Measurements from ENCODE around the gene PDIK1L.

The PDIK1L gene

DNA sequence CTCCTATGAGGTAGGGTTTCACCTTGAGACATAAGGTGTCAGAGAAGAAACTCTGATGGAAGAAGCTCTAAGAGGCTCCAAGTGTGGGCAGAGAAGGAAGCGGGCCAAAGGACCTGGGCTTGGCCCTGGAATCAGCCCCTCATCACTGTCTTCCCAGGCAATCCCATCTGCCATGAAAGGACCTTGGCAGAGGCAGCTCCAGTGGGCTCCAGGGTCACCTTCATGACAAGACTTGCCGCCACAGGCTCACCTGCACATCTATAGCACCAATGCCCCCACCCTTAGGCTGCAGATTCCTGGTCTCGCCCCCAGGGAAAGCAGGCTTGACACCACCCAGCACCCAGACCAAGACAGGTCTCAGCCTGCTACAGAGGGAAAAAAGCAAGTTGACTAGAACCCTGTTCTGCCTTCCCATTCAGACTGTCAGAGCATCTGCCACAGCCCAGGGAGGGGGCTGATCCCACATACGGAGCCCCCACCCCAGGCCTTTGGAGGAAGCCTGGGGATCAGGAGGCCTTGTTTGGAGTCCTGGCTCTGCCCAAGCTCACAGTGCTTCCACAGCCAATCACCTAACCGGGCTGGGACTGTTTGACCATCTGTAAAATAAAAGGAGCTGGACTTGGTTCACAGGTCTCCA lies 46.8 kb downstream of the PDIK1L start:
- no peak for DNase-seq

DNA sequence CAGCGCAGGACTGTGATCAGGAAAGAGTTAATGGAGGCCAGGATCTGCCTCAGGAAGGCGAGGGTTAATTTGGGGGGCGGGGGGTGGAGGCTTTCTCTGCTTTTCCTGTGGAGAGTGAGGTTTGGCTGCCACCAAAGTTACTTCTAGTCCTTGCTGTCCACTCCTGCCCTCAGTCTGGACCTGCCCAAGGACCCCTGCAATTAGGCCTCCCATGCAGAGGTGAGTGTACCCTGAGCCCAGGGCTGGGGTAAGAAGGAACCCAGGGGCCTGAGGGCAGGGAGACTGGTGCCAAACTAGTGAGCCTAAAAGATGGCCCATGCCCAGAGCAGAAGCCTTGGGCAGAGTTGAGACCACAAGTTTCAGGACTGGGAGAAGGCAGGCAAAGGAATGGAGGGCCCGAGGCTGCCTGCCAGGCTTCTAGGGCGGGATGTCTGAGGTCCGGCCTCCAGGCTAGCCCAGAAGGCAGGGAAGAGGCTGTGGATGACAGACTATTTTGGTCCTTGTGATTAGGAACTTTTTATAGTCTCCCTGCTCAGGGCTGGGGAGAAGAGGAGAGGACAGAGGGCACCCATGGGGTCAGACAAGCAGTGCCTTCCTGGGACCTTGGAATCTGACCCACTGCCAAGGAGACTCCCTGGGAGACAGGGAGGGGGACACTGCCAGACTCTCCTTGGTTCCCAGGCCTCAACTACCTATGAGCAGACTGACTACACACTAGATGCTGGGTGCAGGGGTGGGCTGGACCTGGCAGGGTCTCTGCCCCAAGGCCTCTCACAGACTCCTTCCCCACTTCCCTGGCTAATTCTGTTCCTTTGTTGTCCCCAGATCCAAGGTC lies 47.5 kb downstream of the PDIK1L start, which contains the start of gene FAM110D:
TSS of gene FAM110D (plus strand) at position 172 of the 835 bp plus-strand sequence. CDS start 2,213 bp downstream, outside the sequence.
- no peak for DNase-seq

DNA sequence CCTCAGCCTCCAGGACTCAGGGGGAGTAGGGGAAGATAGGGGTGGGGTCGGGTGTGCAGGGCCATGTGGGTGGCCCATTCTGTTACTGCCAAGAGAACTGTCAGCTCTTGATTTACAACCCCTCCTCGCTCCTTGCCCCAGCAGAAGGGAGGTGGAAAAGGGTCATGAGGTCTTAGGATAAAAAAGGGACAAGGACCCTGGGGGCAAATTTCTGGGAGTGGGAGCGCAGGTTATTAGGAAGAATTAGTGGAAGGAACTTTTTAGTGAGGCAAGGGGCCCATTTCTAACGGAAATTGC lies 48.1 kb downstream of the PDIK1L start:
- no peak for DNase-seq

DNA sequence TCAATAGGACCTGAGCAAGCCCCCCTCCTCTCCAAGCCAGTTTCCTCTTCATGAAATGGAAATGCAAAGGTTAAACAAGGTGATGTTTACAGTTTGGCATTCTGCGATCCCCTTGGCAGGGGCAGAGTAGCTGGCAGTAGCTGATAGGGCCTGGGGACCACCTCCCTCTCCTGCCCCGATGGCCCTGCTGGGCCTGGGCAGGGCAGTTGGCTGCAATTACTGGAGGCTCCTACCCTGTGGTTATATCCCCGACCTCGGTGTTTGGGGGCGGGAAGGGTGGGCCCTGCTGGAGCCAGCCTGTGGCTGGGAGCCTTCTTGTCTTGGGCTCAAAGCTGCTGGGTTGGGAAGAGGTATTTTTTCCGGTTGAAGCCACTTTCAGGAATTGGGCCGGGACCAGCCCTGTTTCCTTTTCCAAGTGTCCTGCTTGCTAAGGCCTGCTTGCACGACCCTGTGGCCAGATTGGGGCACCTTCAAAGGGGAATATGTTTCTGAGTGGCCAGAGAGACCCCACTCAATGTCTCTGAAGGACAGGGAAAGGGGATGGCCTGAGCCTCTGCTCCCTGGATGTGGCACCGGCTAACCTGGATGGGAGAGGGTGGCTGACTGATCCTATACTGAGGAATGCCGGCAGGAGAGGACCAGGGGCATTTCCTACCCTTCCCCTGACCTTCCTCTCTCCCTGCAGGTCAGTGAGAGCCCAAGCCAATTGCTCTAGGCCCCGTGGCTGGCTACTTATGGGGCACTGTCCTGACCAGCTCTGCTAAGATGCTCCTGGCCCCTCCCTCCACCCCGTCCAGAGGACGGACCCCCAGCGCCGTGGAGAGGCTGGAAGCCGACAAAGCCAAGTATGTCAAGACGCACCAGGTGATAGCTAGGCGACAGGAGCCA lies 49.1 kb downstream of the PDIK1L start:
- DNase-seq, result no peak

DNA sequence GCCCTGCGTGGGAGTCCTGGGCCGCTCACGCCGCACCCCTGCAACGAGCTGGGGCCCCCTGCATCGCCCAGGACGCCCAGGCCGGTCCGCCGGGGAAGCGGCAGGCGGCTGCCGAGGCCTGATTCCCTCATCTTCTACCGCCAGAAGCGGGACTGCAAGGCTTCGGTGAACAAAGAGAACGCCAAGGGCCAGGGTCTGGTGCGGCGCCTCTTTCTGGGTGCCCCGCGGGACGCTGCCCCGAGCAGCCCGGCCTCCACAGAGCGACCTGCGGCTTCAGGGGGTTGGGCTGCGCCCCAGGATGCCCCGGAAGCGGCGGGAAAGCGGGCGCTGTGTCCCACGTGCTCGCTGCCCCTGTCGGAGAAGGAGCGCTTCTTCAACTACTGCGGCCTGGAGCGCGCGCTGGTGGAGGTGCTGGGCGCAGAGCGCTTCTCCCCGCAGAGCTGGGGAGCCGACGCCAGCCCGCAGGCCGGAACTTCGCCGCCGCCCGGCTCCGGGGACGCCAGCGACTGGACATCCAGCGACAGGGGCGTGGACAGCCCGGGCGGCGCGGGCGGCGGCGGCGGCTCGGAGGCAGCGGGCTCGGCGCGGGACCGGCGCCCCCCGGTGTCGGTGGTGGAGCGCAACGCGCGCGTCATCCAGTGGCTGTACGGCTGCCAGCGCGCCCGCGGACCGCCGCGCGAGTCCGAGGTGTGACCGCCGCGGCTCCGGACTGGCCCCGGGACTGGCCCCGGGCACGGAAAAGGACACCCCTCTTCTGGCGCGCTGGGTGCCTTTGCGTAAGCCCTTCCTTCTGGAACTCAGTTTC lies 50.0 kb downstream of the PDIK1L start:
- peak; percentile 11 to 73 for DNase-seq

DNA sequence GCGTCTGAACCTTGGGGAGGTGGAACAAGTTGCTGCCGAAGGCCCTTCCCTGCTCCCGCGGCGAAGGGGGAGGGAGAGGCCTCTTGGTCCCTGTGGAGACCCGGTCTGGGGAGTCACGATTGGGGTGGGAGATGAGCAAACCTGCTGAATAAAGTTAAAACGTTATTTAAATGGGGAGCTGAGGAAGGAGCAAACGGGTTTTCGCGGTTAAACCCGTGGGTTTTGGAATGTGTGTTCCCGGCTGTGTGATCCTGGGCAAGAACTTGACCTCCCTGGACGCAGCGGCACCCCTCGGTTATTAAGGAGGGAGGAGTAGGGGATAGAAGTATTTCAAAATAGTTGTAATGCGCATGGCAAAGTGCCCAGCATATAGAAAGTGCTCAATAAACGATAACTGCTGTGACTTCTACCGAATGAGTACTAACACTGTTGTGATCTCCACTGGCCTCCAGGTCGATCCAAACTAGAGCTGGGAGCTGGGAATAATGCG lies 50.6 kb downstream of the PDIK1L start:
- DNase-seq, result no peak

DNA sequence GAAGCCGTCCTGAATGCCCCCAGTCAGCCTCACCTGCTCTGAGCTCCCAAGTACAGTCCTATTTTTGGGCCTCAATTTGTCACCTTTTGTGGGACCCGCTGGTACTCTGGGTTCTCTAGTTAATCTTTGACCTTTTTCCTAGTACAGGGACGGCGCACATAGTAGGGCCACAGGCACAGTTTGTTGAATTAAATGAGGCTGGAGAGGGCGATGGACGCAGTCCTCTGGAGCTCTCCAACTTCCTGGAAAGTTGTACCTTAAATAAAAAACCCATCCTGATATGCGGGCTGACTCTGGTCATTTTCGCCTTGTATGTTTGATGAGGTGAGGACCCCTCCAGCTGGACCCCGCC lies 52.0 kb downstream of the PDIK1L start:
- no peak for DNase-seq

DNA sequence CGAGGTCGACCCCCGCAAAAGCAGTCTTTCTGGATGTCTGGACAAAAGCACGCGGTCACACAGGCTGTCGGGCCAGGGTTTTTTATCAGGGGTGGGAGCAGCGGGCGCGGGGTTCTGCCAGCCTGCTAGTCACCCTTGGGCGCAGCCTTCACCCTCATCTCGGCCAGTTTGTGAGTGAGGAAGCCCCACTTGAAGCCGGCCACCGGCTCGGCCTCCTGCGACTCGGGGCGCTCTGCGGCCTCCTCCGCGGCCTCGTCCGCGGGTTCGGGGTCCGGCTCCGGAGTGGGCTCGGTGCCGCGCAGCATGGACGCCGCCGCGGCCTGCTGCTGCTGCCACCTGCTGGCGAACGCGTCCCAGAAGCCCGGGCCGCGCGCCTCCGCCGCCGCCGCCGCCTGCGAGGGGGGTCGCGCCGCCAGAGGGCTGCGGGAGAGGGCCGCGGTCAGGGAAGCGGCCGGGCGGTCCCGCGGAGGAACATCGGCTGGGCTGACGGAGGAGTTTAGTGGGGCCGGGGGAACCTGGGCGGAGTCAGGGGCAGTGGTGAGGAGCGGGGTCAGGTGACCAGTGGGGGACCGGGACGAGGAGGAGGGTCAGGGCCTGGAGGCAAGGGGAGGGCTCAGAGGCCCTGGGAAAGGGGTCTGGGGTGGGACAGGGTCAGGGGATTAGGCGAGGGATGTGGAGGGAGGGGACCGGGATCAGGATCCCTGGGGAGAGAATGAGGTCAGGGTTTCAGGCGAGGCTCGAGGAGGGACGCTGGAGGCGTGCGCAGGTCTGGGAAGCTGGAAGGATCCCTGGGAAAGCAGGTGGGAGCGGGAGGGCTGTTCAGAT lies 52.6 kb downstream of the PDIK1L start:
- DNase-seq, result peak in 1 of 2 experiments; percentile 59

DNA sequence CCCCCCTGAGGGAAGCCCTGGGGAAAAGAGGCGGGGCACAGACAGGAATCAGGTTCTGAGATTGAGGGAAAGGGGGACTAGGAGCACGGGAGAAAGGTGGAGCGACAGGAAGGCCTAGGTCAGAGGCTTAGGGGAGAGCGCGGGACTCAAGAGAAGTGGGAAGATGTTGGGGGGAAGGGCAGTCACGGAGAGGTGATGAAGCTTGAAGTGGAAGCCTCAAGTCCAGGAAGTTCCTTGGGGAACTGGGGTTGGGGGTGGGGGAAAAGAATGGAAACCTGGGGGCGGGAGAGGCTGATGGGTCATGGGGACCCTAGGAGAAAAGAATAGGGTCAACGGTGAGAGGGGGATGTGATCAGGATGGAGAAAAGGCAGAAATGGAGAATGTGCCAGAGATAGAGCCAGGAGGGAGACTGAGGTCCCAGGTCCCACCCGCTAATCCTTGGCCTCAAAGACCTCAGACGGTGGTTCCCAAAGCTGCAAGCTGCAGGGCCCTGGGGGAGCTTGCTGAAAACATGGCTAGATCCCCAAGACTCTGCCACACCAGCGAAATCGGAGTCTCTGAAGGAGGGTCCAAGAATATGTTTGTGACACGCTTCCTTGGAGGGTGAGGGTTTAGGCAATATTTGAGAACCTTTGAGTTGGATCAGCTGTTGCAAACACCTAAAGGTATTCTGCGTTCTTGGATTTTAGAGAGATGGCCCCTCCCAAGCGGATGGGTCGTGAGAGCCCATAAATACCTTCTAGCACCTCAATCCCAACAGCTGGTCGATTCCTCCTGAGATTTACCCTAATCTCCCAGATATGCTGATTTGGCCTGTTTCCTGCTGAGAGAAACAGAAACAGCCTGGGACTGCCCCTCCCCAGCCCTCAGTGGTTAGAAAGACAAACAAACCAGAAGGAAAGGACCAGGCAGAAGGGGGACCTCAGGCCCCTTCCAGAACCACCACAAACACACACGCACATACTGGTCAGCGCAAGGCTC lies 53.5 kb downstream of the PDIK1L start:
- DNase-seq, result no peak

DNA sequence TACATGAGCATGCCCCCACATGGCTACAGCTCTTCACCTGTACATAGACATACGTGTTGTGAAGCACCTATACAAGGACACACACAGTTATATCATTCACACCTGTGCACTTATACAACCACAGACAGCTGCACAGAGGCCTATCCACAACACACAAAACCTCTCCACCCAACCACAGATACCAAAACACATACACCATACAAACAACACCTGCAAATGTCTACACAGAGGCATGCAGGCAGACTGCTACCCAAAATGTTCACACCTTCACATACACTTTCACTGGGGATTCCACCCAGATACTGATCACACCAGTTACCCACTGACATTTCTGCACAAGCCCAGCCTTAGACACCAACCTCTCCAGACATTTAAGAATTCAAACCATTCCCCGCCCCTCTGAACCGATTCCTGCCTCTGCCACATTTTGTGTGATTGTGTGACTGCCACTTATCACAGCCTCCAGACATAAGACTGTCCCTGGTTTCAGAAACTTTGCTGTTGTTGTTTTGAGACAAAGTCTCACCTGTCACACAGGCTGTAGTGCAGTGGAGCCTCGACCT lies 55.2 kb downstream of the PDIK1L start:
- DNase-seq, result no peak

DNA sequence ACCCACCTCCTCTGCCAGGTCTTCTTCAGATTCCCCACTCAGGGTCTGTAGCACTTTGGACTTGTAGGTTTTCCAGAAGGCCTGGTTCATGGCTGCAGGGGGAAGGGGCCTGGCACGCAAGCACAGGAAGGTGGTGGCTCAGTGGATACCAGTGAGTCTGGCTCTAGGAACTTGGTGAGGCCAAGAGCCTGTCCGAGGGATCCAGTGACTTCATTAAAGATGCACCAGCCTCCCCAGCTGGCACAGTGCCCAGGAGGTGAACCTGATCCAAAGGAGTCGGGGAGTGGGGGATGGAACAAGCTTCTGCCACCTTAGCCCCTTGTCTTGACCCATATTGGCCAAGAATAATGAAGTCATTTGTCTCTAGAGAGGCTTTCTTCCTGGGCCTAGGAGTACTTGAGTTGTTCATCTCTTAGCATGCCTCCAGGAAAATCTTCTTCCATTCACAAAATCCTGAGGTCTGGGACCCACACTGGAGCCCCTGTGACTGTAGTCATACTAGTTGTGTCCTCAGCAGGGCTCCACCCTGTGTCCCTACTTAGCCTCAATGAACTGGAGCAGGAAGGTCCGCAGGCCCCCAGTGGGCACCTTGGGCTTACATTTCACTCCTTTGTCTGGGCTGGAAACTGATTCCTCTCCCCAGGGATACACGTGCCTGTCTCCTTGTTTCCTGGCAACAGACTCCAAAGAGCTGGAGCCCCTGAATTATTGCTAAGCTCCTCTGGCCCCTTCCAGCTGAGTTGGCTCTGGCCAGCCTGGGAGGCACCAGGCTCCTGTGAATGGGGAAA lies 57.0 kb downstream of the PDIK1L start, which contains the start of gene C1orf232:
TSS of gene C1orf232 (minus strand) at position 554 of the 788 bp plus-strand sequence. CDS start at position 90, 464 bp downstream.
- DNase-seq, result no peak

DNA sequence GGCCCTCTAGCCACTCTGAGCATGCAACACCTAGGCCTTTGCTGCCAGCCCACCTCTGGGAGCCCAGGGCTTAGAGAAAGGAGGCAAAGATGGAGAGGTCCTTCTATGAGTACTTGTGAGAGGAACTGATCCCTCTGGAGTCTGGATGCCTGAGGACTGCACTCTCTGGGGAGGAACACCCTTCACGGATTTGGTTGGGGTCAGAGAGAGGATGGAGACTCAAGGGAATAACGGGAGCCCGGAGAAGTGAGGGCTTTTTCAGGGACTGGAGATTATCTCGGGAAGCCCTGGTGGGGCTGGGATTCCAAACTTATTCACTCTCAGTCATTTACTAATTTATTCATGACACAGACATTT lies 57.6 kb downstream of the PDIK1L start:
- DNase-seq, result no peak

DNA sequence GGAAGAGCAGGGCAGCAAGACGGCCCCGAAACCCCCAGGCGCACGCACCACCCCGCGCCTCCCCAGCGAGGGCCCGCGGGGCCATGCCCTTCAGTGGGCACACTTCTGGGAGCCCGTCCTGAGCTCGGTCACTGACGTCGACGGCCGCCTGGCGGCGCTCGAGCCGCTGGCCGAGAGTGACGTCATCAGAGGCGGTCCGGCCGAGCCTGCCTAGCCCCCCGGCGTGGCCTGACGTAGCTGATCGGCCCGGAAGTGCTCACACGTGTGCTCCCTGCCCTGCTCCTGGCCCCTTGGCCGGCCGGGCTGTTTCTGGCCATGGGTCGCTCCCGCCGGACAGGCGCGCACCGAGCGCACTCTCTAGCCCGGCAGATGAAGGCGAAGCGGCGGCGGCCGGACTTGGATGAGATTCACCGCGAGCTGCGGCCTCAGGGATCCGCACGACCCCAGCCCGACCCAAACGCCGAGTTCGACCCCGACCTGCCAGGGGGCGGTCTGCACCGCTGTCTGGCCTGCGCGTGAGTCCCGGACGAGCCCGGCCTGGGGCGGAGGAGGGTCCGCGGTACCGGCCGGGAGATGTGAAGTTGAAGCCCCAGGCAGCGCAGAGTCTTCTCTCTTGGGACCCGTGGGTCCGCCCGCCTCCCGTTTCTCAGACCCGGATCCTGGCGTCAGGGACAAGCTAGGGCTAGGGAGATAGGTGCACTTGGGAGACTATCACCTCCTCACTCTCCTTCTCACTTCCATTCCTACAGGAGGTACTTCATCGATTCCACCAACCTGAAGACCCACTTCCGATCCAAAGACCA lies 58.2 kb downstream of the PDIK1L start, which contains the start of gene ZNF593:
TSS of gene ZNF593 (plus strand) at position 240 of the 803 bp plus-strand sequence. CDS start at position 316, 76 bp downstream.
- peak; percentile 29 to 94 for DNase-seq

DNA sequence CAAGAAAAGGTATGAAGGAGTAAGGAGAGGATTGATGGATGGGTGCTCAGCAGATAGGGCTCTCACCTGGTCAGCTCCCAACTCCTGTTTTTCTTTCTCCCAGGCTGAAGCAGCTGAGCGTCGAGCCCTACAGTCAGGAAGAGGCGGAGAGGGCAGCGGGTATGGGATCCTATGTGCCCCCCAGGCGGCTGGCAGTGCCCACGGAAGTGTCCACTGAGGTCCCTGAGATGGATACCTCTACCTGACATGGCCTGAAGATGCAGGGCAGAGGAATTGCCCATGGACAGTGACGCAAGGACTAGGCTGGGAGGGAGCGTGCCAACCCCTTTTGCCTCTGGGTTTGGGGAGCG lies 58.8 kb downstream of the PDIK1L start:
- DNase-seq, result no peak

DNA sequence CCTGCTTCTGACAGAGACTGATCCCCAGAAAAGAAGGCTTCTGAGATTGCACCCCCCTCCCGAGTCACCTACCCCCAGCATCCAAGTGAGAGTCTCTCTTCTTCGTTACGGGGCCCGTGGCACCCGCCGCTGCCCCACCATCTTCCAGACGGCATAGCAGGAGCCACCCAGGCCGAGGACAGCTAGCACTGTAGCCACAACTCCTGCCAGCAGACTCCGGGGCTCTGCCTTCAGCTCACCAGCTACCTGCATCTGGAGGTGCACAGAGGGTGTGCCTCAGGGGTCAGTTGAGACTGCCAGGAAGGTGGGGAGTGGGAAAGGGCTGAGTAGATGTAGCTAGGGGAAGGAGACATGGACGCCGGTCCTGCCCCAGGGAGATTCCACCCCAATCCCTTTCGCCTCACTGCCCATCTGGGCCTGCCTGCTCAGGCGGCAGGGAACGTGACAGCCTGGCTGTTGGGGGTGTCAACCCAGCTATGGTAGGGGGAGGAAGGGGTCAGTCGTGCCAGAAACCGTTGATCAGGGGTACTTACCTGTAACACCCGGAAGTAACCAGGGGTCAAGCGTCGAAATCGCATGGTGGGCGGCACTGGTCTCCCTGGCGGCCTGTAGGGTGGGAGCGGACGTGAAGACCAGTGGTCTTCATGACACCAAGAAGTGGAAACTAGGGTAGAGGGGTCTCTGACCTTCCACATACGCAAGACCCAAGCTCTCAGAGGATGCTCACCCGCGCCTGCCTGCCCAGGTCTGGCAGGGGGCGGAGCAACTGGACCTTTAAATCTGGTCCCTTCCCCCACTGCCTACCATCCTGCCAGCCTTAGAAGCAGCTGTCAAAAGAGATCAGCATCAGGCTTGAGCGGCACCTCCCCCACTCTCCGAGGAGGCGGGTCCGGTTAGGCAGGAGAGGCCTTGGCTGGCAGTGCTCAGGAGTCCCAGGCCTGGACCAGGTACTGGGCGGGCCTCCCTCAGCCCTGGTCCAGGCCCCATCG lies 59.8 kb downstream of the PDIK1L start, which contains the start of gene ZNF593OS:
TSS of gene ZNF593OS (minus strand) at position 749 of the 989 bp plus-strand sequence. CDS start at position 578, 171 bp downstream.
- no peak for DNase-seq
